H1 (cell line): ENCODE data around the gene KLK12. TPM values are rescaled to one million over a fixed set of nuclear protein-coding genes. Genes with fewer than 3 reads are reported as not detected.

Source experiments
- CTCF ChIA-PET: fragments of 300-600 bp; sonication (Branson Sonifier 250); formaldehyde crosslinking; loops from one replicate; lab custom pipeline; 2021; ENCODE audit not compliant: partially characterized antibody; lab: Charles Lee
- POLR2A ChIA-PET: fragments of 300-600 bp; sonication (Branson Sonifier 250); formaldehyde crosslinking; loops from one replicate; lab custom pipeline; 2021; ENCODE audit warnings: inconsistent platforms; ENCODE audit not compliant: partially characterized antibody; lab: Charles Lee
- DNase-seq, 2 experiments: peaks; one replicate each; pipeline versions ENCODE4 v3.0.0 to v3.0.0-alpha.2; 2010 to 2022; ENCODE audit warnings: low spot score in 2 of 2, low read depth in 1 of 2, mixed read lengths in 1 of 2
- FAIRE-seq: peaks from 2 replicates; lab custom pipeline; 2011; peaks lifted over from hg19 to GRCh38; lab: Jason Lieb, UNC
- H2AFZ ChIP-seq: 2 replicates; pipeline ENCODE4 v1.8.1; 2012; ENCODE audit warnings: low read length, inconsistent platforms
- H2AK5ac ChIP-seq: 2 replicates; pipeline ENCODE4 v1.6.1; 2013; ENCODE audit warnings: low read depth, low read length
- H2BK120ac ChIP-seq: replicated peaks from 2 replicates; pipeline ENCODE3; 2013; ENCODE audit warnings: low read depth, low read length, inconsistent platforms
- H2BK12ac ChIP-seq: 2 replicates; pipeline ENCODE4 v1.6.1; 2013; ENCODE audit warnings: low read depth, low read length
- H2BK15ac ChIP-seq: 2 replicates; pipeline ENCODE4 v1.6.1; 2013; ENCODE audit warnings: low read length
- H2BK20ac ChIP-seq: 2 replicates; pipeline ENCODE4 v1.6.1; 2013; ENCODE audit warnings: low read length
- H2BK5ac ChIP-seq: 2 replicates; pipeline ENCODE4 v1.6.1; 2013; ENCODE audit warnings: low read depth, low read length
- H3K14ac ChIP-seq: 2 replicates; pipeline ENCODE4 v1.6.1; 2013; ENCODE audit warnings: inconsistent platforms; ENCODE audit not compliant: insufficient read length
- H3K18ac ChIP-seq: 2 replicates; pipeline ENCODE4 v1.6.1; 2013; ENCODE audit warnings: low read length; ENCODE audit errors: extremely low read depth
- H3K23ac ChIP-seq: 2 replicates; pipeline ENCODE4 v1.6.1; 2013; ENCODE audit warnings: inconsistent platforms; ENCODE audit not compliant: insufficient read length
- H3K23me2 ChIP-seq: 2 replicates; pipeline ENCODE4 v1.6.1; 2013; ENCODE audit warnings: low read depth, low read length
- H3K27ac ChIP-seq: 2 replicates; pipeline ENCODE4 v1.6.1; 2011; ENCODE audit warnings: low read depth, low read length, inconsistent platforms
- H3K27me3 ChIP-seq, 4 experiments: replicated peaks in 1 of 4; 1 replicate in 1 of 4; 2 replicates in 3 of 4; pipeline versions ENCODE4 v1.6.1 to v1.8.1; 2011 to 2013; ENCODE audit warnings: low read length in 3 of 4, mild to moderate bottlenecking in 3 of 4, inconsistent platforms in 2 of 4, mixed read lengths in 2 of 4, moderate library complexity in 1 of 4; ENCODE audit not compliant: control insufficient read depth in 3 of 4, insufficient read depth in 3 of 4; ENCODE audit errors: extremely low read depth in 1 of 4
- H3K36me3 ChIP-seq, 4 experiments: 2 replicates each; pipeline versions ENCODE4 v1.6.1 to v1.8.1; 2011 to 2013; ENCODE audit warnings: mild to moderate bottlenecking in 4 of 4, low read length in 3 of 4, moderate library complexity in 2 of 4, control low read depth in 1 of 4, inconsistent platforms in 1 of 4; ENCODE audit not compliant: insufficient read depth in 4 of 4, control insufficient read depth in 2 of 4
- H3K4ac ChIP-seq: replicated peaks from 2 replicates; pipeline ENCODE3; 2013; ENCODE audit warnings: low read length, low read depth, mixed read lengths, inconsistent platforms; ENCODE audit not compliant: insufficient read length
- H3K4me1 ChIP-seq, 4 experiments: replicated peaks in 1 of 4; 1 replicate in 1 of 4; 2 replicates in 3 of 4; pipeline versions ENCODE4 v1.6.1 to v1.8.1; 2011 to 2013; ENCODE audit warnings: low read length in 3 of 4, inconsistent platforms in 2 of 4, mixed read lengths in 1 of 4; ENCODE audit not compliant: insufficient read depth in 4 of 4, control insufficient read depth in 3 of 4
- H3K4me2 ChIP-seq, 2 experiments: 2 replicates each; pipeline versions ENCODE4 v1.6.1 to v1.8.1; 2011 to 2013; ENCODE audit warnings: low read depth in 2 of 2, low read length in 2 of 2, control low read depth in 1 of 2, inconsistent platforms in 1 of 2, mild to moderate bottlenecking in 1 of 2; ENCODE audit not compliant: insufficient read depth in 1 of 2
- H3K4me3 ChIP-seq, 4 experiments: fragments of 200-600, 300-600 bp in 1 of 4; sonication (generic), shearing (Covaris generic), sonication (Bioruptor Twin) in 1 of 4; 2 replicates each; pipeline versions ENCODE4 v1.5.1 to v1.8.1; 2011 to 2016; ENCODE audit warnings: low read length in 4 of 4, low read depth in 3 of 4, control low read depth in 2 of 4, inconsistent platforms in 2 of 4, mild to moderate bottlenecking in 2 of 4, mixed read lengths in 1 of 4, moderate library complexity in 1 of 4; ENCODE audit not compliant: insufficient read depth in 2 of 4; ENCODE audit errors: extremely low read depth in 1 of 4
- H3K56ac ChIP-seq: replicated peaks from 2 replicates; pipeline ENCODE3; 2013; ENCODE audit warnings: low read depth, mild to moderate bottlenecking, mixed read lengths, low read length, inconsistent platforms; ENCODE audit not compliant: insufficient read length
- H3K79me1 ChIP-seq: 2 replicates; pipeline ENCODE4 v1.6.1; 2013; ENCODE audit warnings: low read depth, low read length, control low read depth
- H3K79me2 ChIP-seq, 2 experiments: 2 replicates each; pipeline versions ENCODE4 v1.6.1 to v1.8.1; 2012 to 2013; ENCODE audit warnings: low read length in 2 of 2, mild to moderate bottlenecking in 2 of 2, inconsistent platforms in 1 of 2; ENCODE audit not compliant: insufficient read depth in 2 of 2, control insufficient read depth in 1 of 2
- H3K9ac ChIP-seq, 4 experiments: replicated peaks in 1 of 4; 1 replicate in 1 of 4; 2 replicates in 3 of 4; pipeline versions ENCODE4 v1.6.1 to v1.8.1; 2011 to 2013; ENCODE audit warnings: low read depth in 3 of 4, low read length in 3 of 4, control low read depth in 2 of 4, mild to moderate bottlenecking in 2 of 4, moderate library complexity in 2 of 4, inconsistent platforms in 1 of 4; ENCODE audit errors: extremely low read depth in 1 of 4
- H3K9me3 ChIP-seq, 2 experiments: 2 replicates each; pipeline versions ENCODE4 v1.6.1 to v1.8.1; 2012 to 2013; ENCODE audit warnings: mild to moderate bottlenecking in 2 of 2, moderate library complexity in 2 of 2, control low read depth in 1 of 2, inconsistent platforms in 1 of 2, low read depth in 1 of 2, low read length in 1 of 2, mixed read lengths in 1 of 2; ENCODE audit not compliant: insufficient read depth in 2 of 2
- H4K20me1 ChIP-seq, 2 experiments: replicated peaks in 1 of 2; 2 replicates each; pipeline versions ENCODE3 to v1.8.1; 2011 to 2013; ENCODE audit warnings: inconsistent platforms in 2 of 2, low read length in 2 of 2, mild to moderate bottlenecking in 1 of 2; ENCODE audit not compliant: insufficient read depth in 2 of 2, control insufficient read depth in 1 of 2
- H4K5ac ChIP-seq: 2 replicates; pipeline ENCODE4 v1.6.1; 2013; ENCODE audit warnings: low read length, low read depth, mixed read lengths, inconsistent platforms; ENCODE audit not compliant: insufficient read length
- H4K8ac ChIP-seq: 2 replicates; pipeline ENCODE4 v1.8.0; 2013; ENCODE audit warnings: mild to moderate bottlenecking, moderate library complexity, low read length, inconsistent platforms; ENCODE audit not compliant: insufficient read depth; ENCODE audit errors: extremely low read depth
- H4K91ac ChIP-seq: replicated peaks from 2 replicates; pipeline ENCODE3; 2013; ENCODE audit warnings: low read length, mixed read lengths, inconsistent platforms; ENCODE audit not compliant: insufficient read length
- NRF1 ChIP-seq: IDR thresholded peaks from 2 replicates; pipeline ENCODE4 v1.6.1; 2011; ENCODE audit warnings: mild to moderate bottlenecking, low read depth, low read length, improper control_type of control experiment
- SIRT6 ChIP-seq: IDR thresholded peaks from one replicate; pipeline ENCODE4 v1.7.1; 2012; ENCODE audit warnings: low read length, inconsistent platforms
- WGBS, 2 experiments: shearing (Covaris generic) in 1 of 2; methylation state at CpG; one replicate each; pipeline versions ENCODE4 v1.1.6 to v1.1.7; 2013 to 2015; ENCODE audit warnings: low lambda C conversion rate in 2 of 2, mixed read lengths in 2 of 2, inconsistent platforms in 1 of 2, low coverage in 1 of 2, missing lambda C conversion rate in 1 of 2; ENCODE audit not compliant: insufficient replicate concordance in 2 of 2, insufficient coverage in 1 of 2, insufficient read length in 1 of 2; ENCODE audit errors: extremely low coverage in 1 of 2, missing lambda C conversion rate in 1 of 2; 5-methylcytosine and 5-hydroxymethylcytosine counted together
- polyA plus RNA-seq, 7 experiments: library from polyadenylated mRNA; depleted of rRNA in 3 of 7; stranded (reverse) in 5 of 7; unstranded in 2 of 7; fragments of >200 nt in 5 of 7; fragments of 200-250 nt in 2 of 7; gene quantifications; 1 replicate in 5 of 7; 2 replicates in 1 of 7; 4 replicates in 1 of 7; pipeline versions ENCODE4 v1.2.1 to v1.2.3, GENCODE V29; 2011 to 2013; ENCODE audit warnings: missing spikeins in 2 of 7, mixed read lengths in 2 of 7
- total RNA-seq: library from RNA; stranded (reverse); fragmentation: NEBNext Ultra II Directional; extraction: Animal tissue kit (Norgen Biotek cat#: 25700); gene quantifications from 2 replicates; pipeline ENCODE4 v1.2.1, GENCODE V29; 2021

Gene KLK12
- total and polyA plus RNA-seq, 2 of the 8 experiments (the other 6 are each of a cell fraction or from before 2014, with no cell fraction given) = 0.24 TPM; not detected in 1

GRCh38 chr19:51040151-51040550 is 5.3 kb upstream of the KLK12 start:
- Histone ChIP-seq H2BK12ac (no peak overlapping the region), H2BK120ac (no peak overlapping the region), H3K79me1 (no peaks in the 10 kb centered on the region), H3K9ac (no peak overlapping the region), H4K91ac (no peak overlapping the region), H3K56ac (no peak overlapping the region), H3K18ac (no peak overlapping the region), H2BK5ac (no peak overlapping the region), H3K14ac (no peak overlapping the region), H3K27ac (no peak overlapping the region), H3K4me2 (no peak overlapping the region), H3K36me3 (no peaks in the 10 kb centered on the region), H4K20me1 (peaks cover 0 to 1% of the 10 kb centered on the region in 2 experiments), H3K79me2 (no peaks in the 10 kb centered on the region), H3K9me3 (no peaks in the 10 kb centered on the region), H2AFZ (no peak overlapping the region), H2BK20ac (no peak overlapping the region), H2BK15ac (no peak overlapping the region), H2AK5ac (no peak overlapping the region), H3K4me1 (peaks cover 0 to 5% (median 2%) of the 10 kb centered on the region in 4 experiments; a peak in 4 of 7 replicates), H3K23ac (no peak overlapping the region), H3K23me2 (no peaks in the 10 kb centered on the region), H4K8ac (no peak overlapping the region), H3K27me3 (no peaks in the 10 kb centered on the region), H3K4me3 (no peak overlapping the region), H3K4ac (no peak overlapping the region), H4K5ac (no peak overlapping the region)
- FAIRE-seq = no peak
- ChIA-PET POLR2A (no interaction called here), CTCF (interaction anchor here (0.9 to 1.1 kb wide), 2 partner anchors 19 to 22 kb away, joined by 3 to 5 read pairs; no protein-coding TSS in a partner anchor)
- 93% methylated on average over 6 of the region's 6 CpGs; no CpG with 5 or more reads in 1 of the 2 experiments for WGBS, 2 experiments
- no peak for TF ChIP-seq NRF1
- TF ChIP-seq SIRT6 = no peak
- no peak for DNase-seq
